ENCODE data around the gene NAXE.

The NAXE gene

DNA sequence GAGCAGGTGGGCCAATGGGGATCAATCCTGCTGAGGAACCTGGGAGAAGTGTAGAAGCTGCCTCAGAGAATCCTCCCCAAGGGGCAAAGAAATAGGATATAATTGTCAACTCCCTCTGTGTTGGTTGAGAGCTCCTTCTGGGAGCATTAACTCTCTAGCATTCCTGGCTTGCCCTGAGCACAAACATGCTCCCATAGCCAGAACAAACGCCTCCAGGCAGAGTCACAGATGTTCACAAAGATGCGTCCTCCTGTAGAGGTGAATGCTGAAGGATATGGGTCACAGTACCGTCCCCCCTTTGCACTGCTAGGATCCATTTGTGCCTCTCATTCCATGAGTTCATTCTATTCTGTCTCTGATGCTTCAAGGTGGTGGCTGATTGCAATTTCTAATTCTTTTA is 40.8 kb downstream of the NAXE start:
- TF ChIP-seq, protein P1, sequence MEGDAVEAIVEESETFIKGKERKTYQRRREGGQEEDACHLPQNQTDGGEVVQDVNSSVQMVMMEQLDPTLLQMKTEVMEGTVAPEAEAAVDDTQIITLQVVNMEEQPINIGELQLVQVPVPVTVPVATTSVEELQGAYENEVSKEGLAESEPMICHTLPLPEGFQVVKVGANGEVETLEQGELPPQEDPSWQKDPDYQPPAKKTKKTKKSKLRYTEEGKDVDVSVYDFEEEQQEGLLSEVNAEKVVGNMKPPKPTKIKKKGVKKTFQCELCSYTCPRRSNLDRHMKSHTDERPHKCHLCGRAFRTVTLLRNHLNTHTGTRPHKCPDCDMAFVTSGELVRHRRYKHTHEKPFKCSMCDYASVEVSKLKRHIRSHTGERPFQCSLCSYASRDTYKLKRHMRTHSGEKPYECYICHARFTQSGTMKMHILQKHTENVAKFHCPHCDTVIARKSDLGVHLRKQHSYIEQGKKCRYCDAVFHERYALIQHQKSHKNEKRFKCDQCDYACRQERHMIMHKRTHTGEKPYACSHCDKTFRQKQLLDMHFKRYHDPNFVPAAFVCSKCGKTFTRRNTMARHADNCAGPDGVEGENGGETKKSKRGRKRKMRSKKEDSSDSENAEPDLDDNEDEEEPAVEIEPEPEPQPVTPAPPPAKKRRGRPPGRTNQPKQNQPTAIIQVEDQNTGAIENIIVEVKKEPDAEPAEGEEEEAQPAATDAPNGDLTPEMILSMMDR (IDR thresholded peaks at IDR 0.05; ENCODE audit: low read depth, low read length) = no peak

DNA sequence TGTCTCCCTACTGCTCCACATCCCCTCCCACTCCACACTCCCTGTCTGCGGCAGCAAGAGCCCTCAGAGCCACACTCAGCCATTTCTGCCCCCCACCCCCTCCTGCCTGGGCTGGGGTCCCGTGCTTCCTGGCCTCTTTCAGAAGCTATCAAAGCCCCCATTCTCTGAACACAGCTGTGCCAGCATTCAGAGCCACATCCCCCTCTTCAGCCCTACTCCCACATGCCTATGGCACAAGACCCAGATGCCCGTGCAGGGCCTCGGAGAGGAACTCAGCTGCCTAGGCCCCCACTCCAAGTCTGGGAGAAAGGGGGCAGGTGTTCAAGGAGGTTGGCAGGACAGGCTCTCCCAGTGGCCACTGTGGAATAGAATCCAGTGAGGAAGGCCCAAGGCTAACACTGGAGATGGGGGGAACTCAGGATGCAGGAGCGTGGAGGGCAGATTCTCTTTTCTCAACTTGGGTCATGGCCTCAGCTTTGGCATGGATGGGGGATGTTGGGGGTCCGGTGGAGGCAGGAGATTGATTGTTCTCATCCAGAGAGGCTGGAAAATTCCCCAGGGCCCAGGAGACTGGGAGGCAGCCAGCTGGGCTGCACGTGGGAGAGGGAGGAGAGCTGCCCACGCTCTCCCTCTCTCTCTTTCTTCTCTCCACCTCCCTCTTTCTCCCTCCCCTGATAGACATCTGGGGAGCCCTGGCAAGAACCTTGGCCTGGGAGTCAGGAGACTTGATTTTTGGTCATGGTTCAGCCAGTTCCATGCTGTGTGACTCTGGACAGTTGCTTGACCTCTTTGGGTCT is 46.8 kb downstream of the NAXE start:
- in situ Hi-C loops (cut with HindIII; ENCODE audit: low sequenced_read_pairs) = no loop called here
- H3K4me3 ChIP-seq (ENCODE audit: low read depth, low read length) = no peak overlapping the region
- no peak for DNase-seq (ENCODE audit: low read depth, low spot score)
- TF ChIP-seq, protein P1 (IDR thresholded peaks at IDR 0.05; ENCODE audit: low read depth, low read length) = no peak

More for the DNA sequence above, 40.8 kb downstream of the NAXE start:
- in situ Hi-C loops (cut with HindIII; ENCODE audit: low sequenced_read_pairs) = no loop called here
- no peak for DNase-seq (ENCODE audit: low read depth, low spot score)
- no peak overlapping the region for H3K4me3 ChIP-seq (ENCODE audit: low read depth, low read length)

DNA sequence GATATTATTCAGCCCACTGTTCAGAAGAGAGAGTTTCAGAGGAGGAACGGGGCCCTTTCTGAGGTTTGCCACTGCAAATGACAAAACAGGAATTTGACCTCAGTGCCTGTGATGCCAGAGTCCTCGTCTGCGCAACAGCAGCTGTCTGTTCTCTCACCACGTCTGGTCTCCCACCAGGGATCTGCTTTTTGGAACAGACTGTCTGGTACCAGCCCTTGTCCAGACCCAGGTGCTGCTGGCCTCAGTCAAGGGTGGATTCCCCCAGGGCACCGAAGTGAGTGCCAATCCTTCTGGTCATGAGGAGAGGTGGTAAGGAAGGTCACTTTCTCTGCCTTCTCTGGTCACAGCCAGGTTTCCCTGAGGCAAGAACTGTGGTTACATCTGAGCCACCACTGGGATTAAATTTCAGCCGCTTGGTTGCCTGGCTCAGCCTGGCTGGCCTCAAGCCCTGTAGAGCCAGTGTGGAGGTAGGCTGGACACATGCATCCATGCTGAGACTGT is 48.1 kb downstream of the NAXE start:
- TF ChIP-seq, protein P1 (IDR thresholded peaks at IDR 0.05; ENCODE audit: low read depth, low read length) = no peak
- in situ Hi-C loops (cut with HindIII; ENCODE audit: low sequenced_read_pairs) = no loop called here

DNA sequence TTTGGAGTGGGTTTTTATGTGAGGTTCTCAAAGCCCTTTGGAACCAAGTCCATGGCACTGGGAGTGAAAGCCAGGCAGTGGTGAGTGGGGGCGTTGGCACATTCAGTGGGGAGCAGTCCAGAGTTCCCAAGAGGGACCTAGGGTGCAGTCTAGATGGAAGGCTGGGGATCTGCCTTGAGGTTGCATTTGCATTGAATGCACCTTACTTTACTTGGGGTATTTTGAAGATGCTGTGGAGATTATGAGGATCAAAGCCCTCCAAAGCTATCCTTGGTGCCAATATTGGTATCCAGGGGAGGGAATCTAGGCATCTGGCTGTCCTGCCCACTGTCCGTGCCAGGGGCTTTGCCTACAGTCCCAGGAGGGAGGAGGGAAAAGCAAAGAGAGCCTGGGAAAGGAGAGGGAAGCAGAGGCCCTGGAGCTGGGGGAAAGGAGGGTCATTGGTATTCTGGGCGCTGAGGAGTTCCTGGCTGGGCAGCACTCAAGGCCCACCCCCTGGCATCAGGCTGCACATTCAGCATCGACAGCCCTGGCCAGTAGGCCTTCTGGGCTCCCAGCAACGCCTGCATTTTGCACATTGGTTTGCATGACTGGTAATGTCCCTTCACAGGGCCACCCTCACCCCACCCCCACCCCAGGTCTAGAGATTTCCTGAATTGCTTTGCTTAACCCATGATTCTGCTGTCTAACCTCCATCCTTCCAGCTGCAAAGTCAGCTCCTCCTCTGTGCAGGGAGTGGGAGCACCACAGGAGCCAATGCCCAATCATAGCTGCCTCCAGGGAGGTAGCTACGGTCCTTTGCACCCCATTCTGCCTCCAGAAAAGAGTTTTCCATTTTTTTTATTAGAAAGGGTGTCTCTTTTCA is 49.5 kb downstream of the NAXE start:
- TF ChIP-seq, protein P1 (IDR thresholded peaks at IDR 0.05; ENCODE audit: low read depth, low read length) = no peak
- in situ Hi-C loops (cut with HindIII; ENCODE audit: low sequenced_read_pairs) = no loop called here
- no peak overlapping the region for H3K4me3 ChIP-seq (ENCODE audit: low read depth, low read length)
- no peak for DNase-seq (ENCODE audit: low read depth, low spot score)

More for the DNA sequence above, 48.1 kb downstream of the NAXE start:
- no peak for DNase-seq (ENCODE audit: low read depth, low spot score)
- H3K4me3 ChIP-seq (ENCODE audit: low read depth, low read length) = no peak overlapping the region

DNA sequence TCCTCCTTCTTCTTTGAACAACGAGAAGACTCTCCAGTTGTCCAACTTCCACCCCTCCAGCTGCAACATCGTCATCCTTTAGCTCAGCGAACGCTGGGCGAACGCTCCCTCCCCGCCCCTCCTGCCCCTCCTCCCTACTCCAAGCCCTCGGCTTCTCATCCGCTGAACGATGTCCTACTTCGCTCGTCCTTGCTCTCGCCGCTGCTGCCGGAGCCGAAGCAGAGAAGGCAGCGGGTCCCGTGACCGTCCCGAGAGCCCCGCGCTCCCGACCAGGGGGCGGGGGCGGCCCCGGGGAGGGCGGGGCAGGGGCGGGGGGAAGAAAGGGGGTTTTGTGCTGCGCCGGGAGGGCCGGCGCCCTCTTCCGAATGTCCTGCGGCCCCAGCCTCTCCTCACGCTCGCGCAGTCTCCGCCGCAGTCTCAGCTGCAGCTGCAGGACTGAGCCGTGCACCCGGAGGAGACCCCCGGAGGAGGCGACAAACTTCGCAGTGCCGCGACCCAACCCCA is 50.2 kb downstream of the NAXE start, which contains the start of gene BCAN:
Gene BCAN, plus strand, starts transcription at position 357 of the 504 bp plus-strand sequence. CDS start 3,938 bp downstream, outside the sequence.
- H3K4me3 ChIP-seq (ENCODE audit: low read depth, low read length) = no peak within 1 kb of the TSS
- in situ Hi-C loops (cut with HindIII; ENCODE audit: low sequenced_read_pairs) = no loop called here
- TF ChIP-seq, protein P1 (IDR thresholded peaks at IDR 0.05; ENCODE audit: low read depth, low read length) = no peak
- DNase-seq (ENCODE audit: low read depth, low spot score) = no peak

All from astrocyte of the spinal cord (primary cell).